ENCODE data around the gene OR2T34. TPM values are rescaled to one million over a fixed set of nuclear protein-coding genes. Genes with fewer than 3 reads are reported as not detected.

The OR2T34 gene
- total RNA-seq, 1 donor from 2014 or later, result not detected

Other genes with a start within 250 kb of the OR2T34 start
- not detected in 2 replicates for gene OR14C36, start 226.0 kb downstream of the OR2T34 start, total RNA-seq
- not detected in 2 replicates for gene OR2T4, start 213.1 kb downstream of the OR2T34 start, total RNA-seq
- not detected in 2 replicates for gene OR2T6, start 199.0 kb downstream of the OR2T34 start, total RNA-seq
- not detected in 2 replicates for gene OR2T1, start 171.7 kb downstream of the OR2T34 start, total RNA-seq
- gene OR2T2, start 129.1 kb downstream of the OR2T34 start, total RNA-seq, result not detected in 2 replicates
- gene OR2T3, start 101.4 kb downstream of the OR2T34 start, total RNA-seq, result not detected in 2 replicates
- gene OR2T5, start 86.2 kb downstream of the OR2T34 start, total RNA-seq, result not detected in 2 replicates
- gene OR2G6, start 66.7 kb downstream of the OR2T34 start, total RNA-seq, result not detected in 2 replicates
- not detected in 2 replicates for gene OR2T29, start 12.0 kb downstream of the OR2T34 start, total RNA-seq
- gene OR2T10, start 22.9 kb upstream of the OR2T34 start, total RNA-seq, result not detected in 2 replicates
- gene OR2T11, start 60.3 kb upstream of the OR2T34 start, total RNA-seq, result not detected in 2 replicates
- not detected in 2 replicates for gene OR2T35, start 70.5 kb upstream of the OR2T34 start, total RNA-seq
- gene OR2T27, start 80.8 kb upstream of the OR2T34 start, total RNA-seq, result not detected in 2 replicates
- not detected in 2 replicates for gene OR14I1, start 128.0 kb upstream of the OR2T34 start, total RNA-seq
- gene LYPD8, start 181.0 kb upstream of the OR2T34 start, total RNA-seq, result not detected in 2 replicates